ENCODE measurements around the gene MEP1A.

DNA sequence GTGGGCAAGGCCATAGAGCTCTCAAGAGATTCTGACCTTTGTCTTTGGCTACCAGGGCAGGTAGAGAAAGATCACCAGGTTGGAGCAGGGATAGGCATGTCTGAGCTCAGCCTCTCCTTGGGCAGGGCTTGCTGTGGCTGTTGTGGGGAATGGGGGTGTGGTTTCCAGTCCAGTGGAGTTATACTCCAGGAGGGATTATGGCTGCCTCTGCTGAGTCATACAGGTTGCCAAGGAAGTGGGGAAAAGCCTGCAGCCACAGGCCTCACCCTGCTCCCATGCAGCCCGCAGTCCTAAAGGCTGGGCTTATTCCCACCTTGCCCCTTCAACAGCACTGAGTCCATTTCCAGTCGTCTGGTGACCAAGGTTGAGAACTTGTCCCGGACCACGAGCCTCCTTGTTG, 21.9 kb downstream of the MEP1A start:
- TF ChIP-seq EZH2 (IDR thresholded peaks at IDR 0.05; ENCODE audit: low read length, unreplicated experiment) = no peak
- TF ChIP-seq, protein P1, sequence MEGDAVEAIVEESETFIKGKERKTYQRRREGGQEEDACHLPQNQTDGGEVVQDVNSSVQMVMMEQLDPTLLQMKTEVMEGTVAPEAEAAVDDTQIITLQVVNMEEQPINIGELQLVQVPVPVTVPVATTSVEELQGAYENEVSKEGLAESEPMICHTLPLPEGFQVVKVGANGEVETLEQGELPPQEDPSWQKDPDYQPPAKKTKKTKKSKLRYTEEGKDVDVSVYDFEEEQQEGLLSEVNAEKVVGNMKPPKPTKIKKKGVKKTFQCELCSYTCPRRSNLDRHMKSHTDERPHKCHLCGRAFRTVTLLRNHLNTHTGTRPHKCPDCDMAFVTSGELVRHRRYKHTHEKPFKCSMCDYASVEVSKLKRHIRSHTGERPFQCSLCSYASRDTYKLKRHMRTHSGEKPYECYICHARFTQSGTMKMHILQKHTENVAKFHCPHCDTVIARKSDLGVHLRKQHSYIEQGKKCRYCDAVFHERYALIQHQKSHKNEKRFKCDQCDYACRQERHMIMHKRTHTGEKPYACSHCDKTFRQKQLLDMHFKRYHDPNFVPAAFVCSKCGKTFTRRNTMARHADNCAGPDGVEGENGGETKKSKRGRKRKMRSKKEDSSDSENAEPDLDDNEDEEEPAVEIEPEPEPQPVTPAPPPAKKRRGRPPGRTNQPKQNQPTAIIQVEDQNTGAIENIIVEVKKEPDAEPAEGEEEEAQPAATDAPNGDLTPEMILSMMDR (conservative IDR thresholded peaks at IDR 0.05; ENCODE audit: low read depth, low read length) = no peak

Data from PC-3 (cell line).